ENCODE data around the gene CPA1. TPM values are rescaled to one million over a fixed set of nuclear protein-coding genes. Genes with fewer than 3 reads are reported as not detected.
A peak's percentile ranks its signal among the peaks of the same experiment; 100 is the strongest.

Gene CPA1
- total and polyA plus RNA-seq, 10 of the 15 experiments (the other 5 are each of a cell fraction or from before 2014, with no cell fraction given), result 8.0 TPM; not detected in 9

- TF ChIP-seq ZBTB40 (IDR thresholded peaks at IDR 0.05; ENCODE audit: borderline replicate concordance) (no peak), WRNIP1 (IDR thresholded peaks at IDR 0.05; ENCODE audit: borderline replicate concordance, low read depth, low read length) (no peak), FOS (IDR thresholded peaks at IDR 0.05; ENCODE audit: borderline replicate concordance, extremely low read depth, insufficient read length) (no peak), SIX5 (IDR thresholded peaks at IDR 0.05; ENCODE audit: low read depth, low read length, severe bottlenecking) (no peak), RELA (IDR thresholded peaks at IDR 0.05; ENCODE audit: borderline replicate concordance, partially characterized antibody) (no peak), CREB1 (IDR thresholded peaks at IDR 0.05; ENCODE audit: low read depth) (0 out of 2 replicates have a peak, but pooled peaks have one; percentile 9), ASH2L (IDR thresholded peaks at IDR 0.05; ENCODE audit: borderline replicate concordance, low read depth) (no peak), ATF7 (IDR thresholded peaks at IDR 0.05; ENCODE audit: low read depth) (no peak), CBFB (IDR thresholded peaks at IDR 0.05; ENCODE audit: low read depth) (no peak), POU2F2 (IDR thresholded peaks at IDR 0.05; ENCODE audit: borderline replicate concordance, low read depth, low read length) (peak; percentile 65; the same call in 1 of the 3 replicates), POLR2AphosphoS5 (IDR thresholded peaks at IDR 0.05; ENCODE audit: low read length) (peak; percentile 70), BCLAF1 (IDR thresholded peaks at IDR 0.05) (no peak), RAD51 (IDR thresholded peaks at IDR 0.05) (no peak), MYB (IDR thresholded peaks at IDR 0.05; ENCODE audit: borderline replicate concordance, low read depth, low read length) (no peak), E2F4 (IDR thresholded peaks at IDR 0.05; ENCODE audit: low read depth, low read length) (no peak), ZNF207 (IDR thresholded peaks at IDR 0.05; ENCODE audit: borderline replicate concordance) (no peak), SUZ12 (IDR thresholded peaks at IDR 0.05; ENCODE audit: unreplicated experiment) (no peak), NFXL1 (IDR thresholded peaks at IDR 0.05; ENCODE audit: borderline replicate concordance) (no peak), SREBF1 (IDR thresholded peaks at IDR 0.05; ENCODE audit: low read length) (no peak), BRCA1 (IDR thresholded peaks at IDR 0.05; ENCODE audit: low read depth, low read length) (no peak), SP1 (IDR thresholded peaks at IDR 0.05; ENCODE audit: low read depth, low read length) (peak; percentile 58), JUNB (IDR thresholded peaks at IDR 0.05) (no peak), NR2F1 (conservative IDR thresholded peaks at IDR 0.05) (no peak)
Measured at GRCh38 chr7:130365511-130366441, 14.5 kb upstream of the CPA1 start (continued).
